ENCODE measurements around the gene CLSTN1. TPM values are rescaled to one million over a fixed set of nuclear protein-coding genes. Genes with fewer than 3 reads are reported as not detected.
"Not testable (repeated sequence)": the region's sequence is repeated elsewhere in the genome, so short reads cannot be mapped to it uniquely, and the experiment has no call there.

The CLSTN1 gene
- polyA plus RNA-seq, 12 donors = 60.7 to 107 (median 71.4) TPM; not detected in 1

DNA sequence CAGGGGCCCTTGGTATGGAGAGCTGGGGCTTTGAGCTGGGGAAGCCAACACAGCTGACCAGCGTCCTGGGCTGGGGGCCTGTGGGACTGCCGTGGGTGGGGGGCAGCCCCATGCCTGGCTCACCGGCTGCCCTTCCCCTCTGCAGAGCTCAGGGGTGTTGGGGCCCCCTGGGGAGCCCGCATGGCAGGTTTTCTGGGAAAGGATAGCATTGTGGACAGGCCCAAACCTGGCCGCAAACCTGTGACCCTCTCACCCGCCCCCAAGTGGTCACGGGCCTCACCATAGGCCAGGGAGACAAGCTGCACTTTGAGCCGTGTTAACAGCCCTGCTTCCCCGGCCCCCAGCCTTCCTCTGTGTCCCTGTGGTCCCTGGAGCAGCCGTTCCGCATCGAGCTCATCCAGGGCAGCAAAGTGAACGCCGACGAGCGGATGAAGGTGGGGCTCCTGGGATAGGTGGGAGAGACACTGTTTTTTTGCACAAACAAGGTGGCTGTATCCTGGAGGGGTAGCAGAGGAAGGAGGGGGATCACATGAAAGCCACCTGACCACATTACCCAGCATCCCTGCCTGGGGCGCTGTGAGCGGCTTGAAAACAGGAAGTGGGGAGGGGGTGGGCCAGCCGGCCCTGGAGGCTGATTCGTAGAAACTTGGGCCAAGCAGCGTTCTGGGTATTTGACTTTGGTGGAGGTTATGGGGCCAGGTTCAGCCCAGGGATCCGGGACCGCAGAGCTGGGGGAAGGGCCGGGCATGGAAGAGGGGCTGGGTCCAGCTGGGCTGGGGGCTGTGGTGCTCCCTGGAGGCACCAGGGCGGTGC is 106.4 kb downstream of the CLSTN1 start:
- peak; percentile 62 for DNase-seq

DNA sequence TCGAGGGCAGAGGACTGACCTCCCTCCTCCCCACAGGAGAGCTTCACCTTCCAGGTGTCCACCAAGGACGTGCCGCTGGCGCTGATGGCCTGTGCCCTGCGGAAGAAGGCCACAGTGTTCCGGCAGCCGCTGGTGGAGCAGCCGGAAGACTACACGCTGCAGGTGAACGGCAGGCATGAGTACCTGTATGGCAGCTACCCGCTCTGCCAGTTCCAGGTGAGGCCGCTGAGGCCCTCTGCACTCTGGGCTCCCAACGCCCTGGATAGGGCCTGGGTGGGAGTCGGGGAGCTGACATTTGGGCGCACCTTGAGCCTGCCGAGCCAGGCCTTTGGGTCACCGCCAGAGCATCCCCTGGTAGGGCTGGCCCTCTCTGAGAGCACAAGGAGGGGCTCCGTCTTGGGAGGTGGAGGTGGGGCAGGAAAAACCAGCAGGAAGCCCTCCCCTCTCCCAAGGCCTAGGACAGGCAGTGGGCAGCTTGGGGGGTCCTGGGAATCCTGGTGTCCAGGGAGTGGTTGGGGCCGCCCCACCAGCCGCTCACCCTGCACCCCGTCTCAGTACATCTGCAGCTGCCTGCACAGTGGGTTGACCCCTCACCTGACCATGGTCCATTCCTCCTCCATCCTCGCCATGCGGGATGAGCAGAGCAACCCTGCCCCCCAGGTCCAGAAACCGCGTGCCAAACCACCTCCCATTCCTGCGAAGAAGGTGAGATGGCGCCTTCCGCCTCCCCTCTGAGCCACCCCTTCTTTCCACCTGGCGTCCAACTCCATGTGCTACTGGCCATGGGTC is 107.2 kb downstream of the CLSTN1 start:
- DNase-seq = no peak

DNA sequence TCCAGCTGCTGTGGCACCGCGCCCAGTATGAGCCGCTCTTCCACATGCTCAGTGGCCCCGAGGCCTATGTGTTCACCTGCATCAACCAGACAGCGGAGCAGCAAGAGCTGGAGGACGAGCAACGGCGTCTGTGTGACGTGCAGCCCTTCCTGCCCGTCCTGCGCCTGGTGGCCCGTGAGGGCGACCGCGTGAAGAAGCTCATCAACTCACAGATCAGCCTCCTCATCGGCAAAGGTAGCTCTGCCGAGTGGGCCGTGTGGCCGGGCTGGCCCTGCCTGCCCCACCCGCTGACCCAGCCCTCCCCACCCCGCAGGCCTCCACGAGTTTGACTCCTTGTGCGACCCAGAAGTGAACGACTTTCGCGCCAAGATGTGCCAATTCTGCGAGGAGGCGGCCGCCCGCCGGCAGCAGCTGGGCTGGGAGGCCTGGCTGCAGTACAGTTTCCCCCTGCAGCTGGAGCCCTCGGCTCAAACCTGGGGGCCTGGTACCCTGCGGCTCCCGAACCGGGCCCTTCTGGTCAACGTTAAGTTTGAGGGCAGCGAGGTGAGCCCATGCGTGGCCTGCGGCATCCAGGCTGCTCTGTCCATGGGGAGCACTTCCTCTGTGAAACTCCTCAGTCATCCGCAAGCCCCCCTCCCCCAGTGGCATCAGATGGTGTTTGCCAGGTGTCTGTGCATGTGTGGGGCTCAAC is 108.1 kb downstream of the CLSTN1 start:
- no peak for DNase-seq

DNA sequence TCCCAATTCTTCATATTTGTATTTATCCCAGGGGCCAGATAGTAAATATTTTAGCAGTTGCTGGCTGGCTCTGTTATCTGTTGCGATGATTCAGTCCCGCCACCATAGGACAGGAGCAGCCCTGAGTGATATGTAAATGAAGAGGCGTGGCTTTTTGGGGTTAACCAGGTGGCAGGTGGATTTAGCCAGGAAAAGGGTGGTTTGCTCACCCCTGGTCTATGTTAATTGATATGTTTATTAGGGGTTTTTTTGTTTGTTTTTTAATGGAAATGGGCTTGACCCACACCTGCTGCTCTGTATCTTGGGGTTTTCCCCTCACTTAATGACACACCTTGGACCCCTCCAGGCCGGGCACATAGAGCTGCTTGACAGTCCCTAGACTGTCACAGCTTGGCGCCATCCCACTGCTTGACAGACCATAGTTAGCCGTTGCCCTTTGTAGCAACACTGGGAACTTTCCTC is 109.5 kb downstream of the CLSTN1 start:
- no peak for DNase-seq

DNA sequence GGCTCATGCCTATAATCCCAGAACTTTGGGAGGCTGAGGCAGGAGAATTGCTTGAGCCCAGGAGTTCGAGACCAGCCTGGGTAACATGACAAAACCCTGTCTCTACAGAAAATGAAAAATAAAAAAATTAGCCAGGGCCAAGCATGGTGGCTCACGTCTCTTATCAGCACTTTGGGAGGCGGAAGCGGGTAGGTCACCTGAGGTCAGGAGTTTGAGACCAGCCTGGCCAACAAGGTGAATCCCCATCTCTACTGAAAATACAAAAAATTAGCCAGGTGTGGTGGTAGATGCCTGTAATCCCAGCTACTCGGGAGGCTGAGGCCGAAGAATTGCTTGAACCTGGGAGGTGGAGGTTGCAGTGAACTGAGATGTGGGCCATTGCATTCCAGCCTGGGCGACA is 111.0 kb downstream of the CLSTN1 start:
- not testable (repeated sequence) for DNase-seq

DNA sequence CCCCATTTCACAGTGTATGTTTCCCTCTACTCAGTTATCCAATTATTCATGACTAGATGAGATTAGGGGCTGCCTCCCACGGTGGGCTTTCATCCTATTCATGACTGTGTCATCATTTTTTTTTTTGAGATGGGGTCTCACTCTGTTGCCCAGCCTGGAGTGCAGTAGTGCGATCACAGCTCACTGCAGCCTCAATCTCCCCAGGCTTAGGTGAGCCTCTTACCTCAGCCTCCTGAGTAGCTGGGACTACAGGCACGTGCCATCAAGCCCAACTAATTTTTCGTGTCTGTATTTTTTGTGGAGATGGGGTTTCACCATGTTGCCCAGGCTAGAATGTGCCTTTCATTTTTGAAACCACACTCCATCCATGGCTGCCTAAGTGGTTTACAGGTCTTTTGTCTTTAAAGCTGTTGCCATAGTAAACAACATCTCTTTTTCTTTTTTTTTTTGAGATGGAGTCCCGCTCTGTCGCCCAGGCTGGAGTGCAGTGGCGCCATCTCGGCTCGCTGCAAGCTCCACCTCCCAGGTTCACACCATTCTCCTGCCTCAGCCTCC is 112.2 kb downstream of the CLSTN1 start:
- DNase-seq = no peak

DNA sequence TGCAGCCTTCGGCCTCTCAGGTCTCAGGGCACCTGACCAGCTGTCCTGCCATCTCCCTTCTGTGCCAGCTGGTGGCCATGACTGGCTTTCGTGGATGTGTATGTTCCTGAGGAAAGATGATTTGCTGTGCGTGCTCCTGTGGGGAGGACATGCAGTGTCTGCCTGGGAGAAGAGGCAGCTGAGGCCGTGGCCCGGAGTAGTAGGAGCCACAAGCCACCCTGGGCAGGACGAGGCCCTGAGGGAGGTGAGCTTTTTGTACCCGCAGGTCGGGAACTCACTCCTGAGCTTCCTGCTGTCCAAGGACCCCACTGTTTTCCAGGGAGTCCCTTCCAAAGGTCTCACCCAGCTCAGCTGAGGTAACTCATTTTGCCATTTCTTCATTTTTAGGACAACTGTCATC is 113.7 kb downstream of the CLSTN1 start:
- no peak for DNase-seq

DNA sequence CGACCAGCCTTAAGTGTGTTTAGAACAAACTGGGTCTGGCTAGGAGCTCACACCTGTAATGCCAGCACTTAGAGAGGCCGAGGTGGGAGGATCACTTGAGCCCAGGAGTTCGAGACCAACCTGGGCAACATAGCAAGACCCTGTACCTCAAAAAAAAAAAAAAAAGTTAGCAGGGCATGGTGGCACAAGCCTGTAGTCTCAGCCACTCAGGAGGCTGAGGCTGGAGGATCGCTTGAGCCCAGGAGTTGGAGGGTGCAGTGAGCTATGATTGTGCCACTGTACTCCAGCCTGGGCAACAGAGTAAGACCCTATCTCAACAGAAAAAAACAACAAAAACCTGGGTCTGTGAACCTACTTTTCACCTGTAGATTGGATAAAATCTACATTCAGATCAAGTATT is 117.6 kb downstream of the CLSTN1 start:
- DNase-seq = no peak

DNA sequence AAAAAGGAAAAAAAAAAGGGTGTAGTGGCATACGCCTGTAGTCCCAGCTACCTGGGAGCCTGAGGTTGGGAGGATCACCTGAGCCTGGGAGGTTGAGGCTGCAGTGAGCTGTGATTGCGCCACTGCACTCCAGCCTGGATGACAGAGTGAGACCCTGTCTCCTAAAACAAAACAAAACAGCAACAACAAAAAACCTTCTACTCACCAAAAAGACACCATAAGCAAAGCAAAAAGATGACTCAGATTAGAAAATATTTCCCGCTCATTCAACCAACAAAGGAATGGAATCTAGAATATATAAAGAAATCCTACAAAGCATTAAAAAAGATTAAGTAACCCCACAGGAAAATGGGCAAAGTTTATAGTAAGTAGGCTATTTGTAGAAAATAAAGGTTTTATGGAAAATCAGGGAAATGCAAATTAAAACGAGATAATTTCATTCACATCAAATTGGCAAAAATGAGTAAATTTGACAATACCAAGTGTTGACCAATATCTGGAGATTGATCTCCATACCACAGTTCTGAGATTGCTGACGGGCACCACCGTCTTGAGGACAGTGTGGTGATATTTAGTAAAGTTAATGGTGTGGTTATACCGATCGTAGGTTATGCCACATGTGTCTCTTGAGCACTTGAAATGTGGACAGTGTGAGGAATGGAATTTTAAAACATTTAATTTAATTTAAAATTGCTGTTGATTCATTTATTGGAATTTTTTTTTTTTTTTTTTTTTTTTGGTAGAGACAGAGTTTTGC is 118.2 kb downstream of the CLSTN1 start:
- DNase-seq = no peak

DNA sequence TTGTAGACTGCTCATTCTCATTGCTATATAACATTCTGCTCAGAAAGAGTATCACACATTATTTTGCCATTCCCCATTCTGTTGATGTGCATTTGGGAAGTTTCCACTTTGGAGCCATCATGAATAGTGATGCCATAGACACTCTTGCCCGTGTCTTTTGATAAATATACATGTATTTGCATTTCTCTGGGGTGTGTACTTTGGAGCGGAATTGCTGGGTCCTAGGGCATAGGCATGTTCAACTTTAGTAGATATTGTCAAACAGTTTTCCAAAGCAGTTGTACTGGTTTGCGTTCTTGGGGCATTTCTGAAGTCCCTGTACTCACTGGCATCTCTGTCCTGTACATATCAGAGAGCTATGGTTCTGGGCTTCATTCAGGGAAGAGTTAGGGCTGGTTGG is 120.1 kb downstream of the CLSTN1 start:
- no peak for DNase-seq

DNA sequence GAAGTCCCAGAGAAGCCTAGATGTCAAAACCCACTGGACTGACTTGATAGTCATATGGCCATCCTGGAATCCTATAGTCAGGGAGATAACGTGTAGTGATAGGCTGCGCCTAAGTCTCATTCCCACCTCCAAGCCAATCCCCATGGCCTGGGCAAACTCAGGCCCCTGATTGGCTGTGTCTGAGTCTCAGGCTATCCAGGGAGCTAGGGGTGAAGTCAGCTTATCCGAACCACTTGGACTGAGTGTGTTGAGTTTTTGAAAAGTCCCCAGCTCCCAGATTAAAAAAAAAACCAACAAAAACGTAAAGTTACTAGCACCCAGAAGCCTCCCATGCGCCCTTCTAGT is 120.6 kb downstream of the CLSTN1 start:
- DNase-seq = no peak

DNA sequence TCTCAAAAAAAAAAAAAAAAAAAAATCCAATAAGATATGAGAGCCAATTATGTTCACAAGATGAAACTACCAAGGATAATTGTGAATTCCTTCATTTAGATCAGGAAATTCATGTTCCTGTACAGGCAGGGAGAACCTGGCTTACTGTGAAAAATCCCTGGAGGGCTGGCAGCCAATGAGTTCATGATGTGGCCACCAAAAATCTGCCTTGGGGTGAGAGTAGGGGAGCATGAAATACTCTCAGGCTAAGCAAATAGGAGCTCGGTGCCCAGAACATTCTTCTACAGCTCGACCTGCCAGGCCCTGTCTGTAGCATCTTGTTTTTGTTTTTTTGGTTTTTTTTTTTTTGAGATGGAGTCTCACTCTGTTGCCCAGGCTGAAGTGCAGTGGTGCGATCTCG is 122.1 kb downstream of the CLSTN1 start:
- DNase-seq = no peak

DNA sequence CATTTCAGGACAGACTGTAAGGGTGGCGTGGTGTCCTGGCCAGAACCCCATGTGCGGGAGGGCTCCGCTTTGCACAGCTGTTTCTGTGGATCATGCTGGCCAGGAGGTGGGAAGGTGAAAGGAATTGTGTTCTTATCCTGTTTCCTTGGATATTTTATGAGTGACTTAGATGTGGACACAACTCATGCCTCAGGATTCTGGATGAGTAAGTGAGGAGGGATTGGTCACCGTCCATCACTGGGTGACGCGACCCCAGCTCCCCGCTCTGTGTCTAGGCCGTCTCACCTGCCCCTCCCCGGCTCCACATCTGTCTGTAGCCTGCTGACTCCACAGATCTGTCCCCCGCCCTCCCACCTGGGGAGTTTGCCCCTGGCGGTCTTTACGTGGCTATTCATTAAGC is 123.4 kb downstream of the CLSTN1 start:
- DNase-seq = no peak

DNA sequence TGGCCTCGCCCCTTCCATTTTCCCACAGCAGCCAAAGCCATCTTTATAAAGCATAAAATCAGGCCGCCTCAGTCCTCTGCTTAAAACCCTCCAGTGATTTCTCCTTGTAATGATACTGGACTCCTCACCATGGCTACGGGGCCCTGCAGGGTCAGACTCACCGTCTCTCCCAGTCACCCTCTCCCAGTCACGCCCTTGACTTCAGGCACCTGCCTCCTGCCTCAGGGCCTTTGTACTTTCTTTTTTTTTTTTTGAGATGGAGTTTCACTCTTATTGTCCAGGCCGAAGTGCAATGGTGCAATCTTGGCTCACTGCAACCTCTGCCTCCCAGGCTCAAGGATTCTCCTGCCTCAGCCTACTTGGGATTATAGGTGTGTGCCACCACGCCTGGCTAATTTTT is 124.4 kb downstream of the CLSTN1 start:
- no peak for DNase-seq

DNA sequence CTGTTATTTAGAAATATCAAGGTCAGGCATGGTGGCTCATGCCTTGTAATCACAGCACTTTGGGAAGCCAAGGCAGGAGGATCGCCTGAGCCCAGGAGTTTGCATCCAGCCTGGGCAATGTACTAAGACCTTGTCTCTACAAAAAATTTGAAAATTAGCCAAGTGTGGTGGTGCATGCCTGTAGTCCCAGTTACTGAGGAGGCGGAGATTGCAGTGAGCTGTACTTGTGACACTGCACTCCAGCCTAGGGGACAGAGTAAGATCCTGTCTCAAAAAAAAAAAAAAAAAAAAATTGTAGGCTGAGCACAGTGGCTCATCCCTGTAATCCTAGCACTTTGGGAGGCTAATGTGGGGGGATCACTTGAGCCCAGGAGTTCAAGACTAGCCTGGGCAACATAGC is 127.0 kb downstream of the CLSTN1 start:
- DNase-seq = no peak

DNA sequence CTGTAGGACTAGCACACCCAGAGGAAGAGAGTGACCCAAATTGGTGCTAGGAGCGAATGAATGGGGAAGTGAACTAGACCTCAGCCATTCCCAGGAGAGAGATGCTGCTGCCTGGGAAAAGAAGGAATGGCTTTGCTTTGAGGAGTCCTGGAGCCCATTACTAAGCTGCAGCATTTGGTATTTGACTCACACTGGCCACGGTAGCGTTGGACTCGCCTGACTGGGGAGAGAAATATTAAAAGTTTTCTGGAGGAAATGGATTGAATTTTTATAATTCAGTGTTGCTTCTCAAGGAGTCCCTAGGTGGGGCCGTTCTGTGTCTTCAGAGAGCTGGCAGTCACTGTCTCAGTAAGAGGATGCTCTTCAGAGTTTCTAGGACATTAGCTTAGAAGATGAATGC is 132.1 kb downstream of the CLSTN1 start:
- DNase-seq = no peak

DNA sequence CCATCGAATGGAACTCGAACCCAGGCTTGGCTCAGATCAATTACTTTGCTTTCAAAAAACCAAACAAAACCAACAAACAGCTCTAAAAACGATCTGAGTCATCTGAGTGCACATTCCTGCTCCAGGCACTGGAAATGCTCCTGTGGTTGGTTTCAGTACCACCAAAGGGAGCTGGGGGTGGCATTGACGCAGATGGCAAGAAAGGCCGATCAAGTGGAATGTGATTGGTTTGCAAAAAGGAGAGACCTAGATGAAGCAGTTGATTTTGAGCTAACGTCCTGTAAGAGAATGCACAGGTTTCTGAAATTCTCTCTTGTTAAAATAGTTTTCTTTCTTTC is 132.7 kb downstream of the CLSTN1 start:
- no peak for DNase-seq

DNA sequence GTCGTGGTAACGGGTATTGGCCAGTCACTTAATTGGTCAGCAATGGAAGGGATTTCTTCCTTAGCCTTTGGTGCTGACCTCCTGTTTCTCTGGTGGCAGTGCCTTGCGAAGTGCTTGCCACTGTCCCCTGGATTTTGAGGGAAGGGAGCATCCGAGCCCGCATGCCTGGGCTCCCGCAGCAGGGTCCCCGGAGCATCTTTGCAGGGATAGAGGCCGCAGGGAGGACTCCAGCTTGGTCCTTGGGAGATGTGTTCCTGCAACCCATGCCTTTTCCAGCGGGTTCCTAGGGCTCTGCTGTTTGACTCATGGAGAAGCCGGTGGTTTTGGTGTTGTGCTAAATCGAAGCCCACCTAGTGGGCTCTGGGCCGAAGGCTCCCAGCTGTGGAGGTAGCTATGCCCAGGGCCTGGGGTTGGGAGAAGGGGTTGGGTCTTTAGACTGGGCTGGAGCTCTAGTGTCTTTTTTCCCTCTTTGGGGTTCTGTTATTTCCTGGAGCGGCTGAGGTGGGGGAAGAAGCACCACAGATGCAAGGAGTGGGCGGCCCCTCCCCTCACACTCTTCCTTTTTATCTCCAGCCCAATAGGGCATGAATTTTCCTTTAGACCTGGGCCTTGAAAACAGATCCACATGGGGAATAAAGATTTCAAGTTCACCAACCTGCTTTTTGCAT is 133.2 kb downstream of the CLSTN1 start:
- DNase-seq = no peak

DNA sequence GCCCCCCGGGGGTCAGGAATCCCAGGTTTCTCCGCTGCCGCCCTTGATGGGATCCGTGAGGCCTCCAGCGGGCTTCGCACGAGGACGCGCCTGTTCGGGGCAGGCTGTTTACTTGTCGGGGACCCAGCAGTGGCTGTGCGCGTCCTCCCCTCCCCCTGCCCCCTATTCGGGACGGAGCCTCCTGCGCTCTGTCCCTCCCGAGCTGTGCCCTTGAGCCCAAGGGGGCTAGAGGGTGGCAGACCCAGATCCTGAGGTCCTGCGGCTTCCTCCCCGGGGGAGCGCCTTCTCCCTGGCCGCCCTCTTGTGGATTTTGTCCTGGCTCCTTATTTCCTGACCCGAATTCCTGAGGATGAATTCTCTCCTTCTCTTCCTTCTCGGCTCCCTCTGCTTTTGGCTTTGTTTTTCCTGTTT is 133.8 kb downstream of the CLSTN1 start:
- DNase-seq = no peak

DNA sequence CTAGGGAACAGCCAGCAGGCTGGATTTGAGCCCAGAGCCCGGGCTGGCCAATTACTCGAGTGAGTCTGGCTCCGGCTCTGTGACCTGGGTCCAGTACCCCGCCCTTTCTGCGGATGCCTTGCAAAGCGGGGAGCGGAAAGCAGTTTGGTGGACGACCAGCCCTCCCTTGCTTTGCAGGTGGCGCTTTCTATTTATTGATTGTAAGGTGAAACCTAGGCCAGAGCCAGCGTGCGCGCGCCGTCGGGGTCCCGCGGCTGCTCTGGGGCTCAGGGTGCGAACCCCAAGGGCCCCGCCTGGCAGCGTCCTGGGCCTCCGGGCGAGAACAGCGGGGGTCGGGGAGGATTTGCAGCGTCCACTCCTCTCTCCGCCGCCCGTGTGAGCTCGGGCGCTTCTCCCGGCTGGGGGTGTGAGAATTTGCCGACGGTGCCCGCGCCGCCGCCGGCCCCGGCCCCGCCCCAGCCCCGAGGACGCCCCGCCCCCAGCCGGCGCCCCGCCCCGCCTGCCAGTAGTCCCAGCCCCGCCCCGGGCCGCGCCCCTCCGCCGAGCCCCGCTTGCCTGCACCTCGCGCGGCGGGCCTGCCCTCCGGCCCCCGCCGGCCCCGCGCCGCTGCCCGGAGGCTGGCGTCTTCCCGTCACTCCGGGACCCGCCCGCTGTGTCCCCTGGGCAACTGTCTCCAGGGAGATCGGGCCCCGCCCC is 134.6 kb downstream of the CLSTN1 start:
- DNase-seq = no peak

DNA sequence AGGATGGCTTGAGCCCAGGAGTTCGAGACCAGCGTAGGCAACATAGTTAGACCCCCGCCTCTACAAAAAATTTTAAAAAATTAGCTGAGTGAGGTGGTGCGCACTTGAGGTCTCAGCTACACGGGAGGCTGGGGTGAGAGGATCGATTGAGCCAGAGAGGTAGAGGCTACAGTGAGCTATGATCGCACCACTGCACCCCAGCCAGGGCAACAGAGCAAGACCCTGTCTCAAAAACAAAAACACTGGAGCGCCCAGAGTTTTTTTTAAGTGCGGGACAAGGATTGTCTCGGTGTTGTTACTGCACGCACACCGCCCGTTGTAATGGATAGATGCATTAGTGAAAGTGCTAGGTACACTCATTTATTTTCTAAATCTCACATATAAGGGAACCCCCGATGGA is 135.2 kb downstream of the CLSTN1 start:
- DNase-seq = no peak

Data from muscle of arm (tissue), 12 donors.